GF-D8 (cell line): ENCODE results near the gene CD14.
A peak's percentile ranks its signal among the peaks of the same experiment; 100 is the strongest.
"Not testable (repeated sequence)": the region's sequence is repeated elsewhere in the genome, so short reads cannot be mapped to it uniquely, and the experiment has no call there.

ENCODE experiments used
- DNase-seq: peaks from one replicate; lab custom pipeline; 2025; lab: John Stamatoyannopoulos, UW

CD14 gene

GRCh38 chr5:140596321-140596741, 36.6 kb downstream of the CD14 start:
- no peak for DNase-seq

GRCh38 chr5:140595538-140596300, 37.3 kb downstream of the CD14 start:
- DNase-seq, result peak; percentile 77

- no peak for DNase-seq
These were observed 38.8 kb downstream of the CD14 start for GRCh38 chr5:140594169-140594568.

GRCh38 chr5:140593070-140593469, 39.9 kb downstream of the CD14 start:
- not testable (repeated sequence) for DNase-seq

- DNase-seq, result no peak
These were observed 41.1 kb downstream of the CD14 start for GRCh38 chr5:140591747-140592372.

GRCh38 chr5:140590861-140591260, 42.1 kb downstream of the CD14 start:
- DNase-seq, result no peak

GRCh38 chr5:140588311-140589070, 44.5 kb downstream of the CD14 start:
- no peak for DNase-seq

GRCh38 chr5:140587495-140587894, 45.5 kb downstream of the CD14 start:
- DNase-seq, result no peak
